ENCODE measurements around the gene SNPH. TPM values are rescaled to one million over a fixed set of nuclear protein-coding genes. Genes with fewer than 3 reads are reported as not detected.

SNPH gene
- total and polyA plus RNA-seq, 4 donors = 0.04 to 0.50 (median 0.21) TPM

DNA sequence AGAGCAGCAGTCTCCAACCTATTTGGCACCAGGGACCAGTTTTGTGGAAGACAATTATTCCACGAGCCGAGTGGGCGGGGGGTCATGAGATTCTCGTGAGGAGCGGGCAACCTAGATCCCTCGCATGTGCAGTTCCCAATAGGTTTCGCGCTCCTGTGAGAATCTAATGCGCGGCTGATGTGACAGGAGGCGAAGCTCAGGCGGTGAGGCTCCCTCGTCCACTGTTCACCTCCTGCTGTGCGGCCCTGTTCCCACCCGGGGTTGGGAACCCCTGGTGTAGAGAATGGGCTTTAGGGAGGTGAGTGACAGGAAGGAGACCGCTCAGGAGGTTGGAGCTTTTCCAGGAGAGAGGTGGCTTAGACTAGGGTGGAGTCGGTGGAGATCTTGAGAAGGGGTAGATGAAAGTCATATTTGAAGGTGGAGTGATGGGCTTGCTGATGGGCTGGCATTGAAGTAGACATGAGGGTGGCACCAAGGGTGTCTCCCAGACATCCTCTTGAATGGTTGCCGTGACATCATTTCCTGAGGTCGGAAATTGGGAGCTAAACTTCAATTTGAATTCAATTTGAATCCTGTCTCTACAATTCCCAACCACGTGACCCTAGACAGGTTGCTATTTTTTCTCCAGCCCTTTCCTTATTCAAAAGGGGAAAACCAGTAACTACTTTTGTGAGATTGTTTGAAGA lies 41.7 kb upstream of the SNPH start:
- DNase-seq (ENCODE audit: low spot score) = no peak

More for the DNA sequence above, 41.7 kb upstream of the SNPH start:
- 86% methylated on average over 20 of the region's 20 CpGs for WGBS
- H3K27me3 ChIP-seq (ENCODE audit: control insufficient read depth in 4 of 4, insufficient read depth in 4 of 4, low read length in 3 of 4) = peaks cover 0 to 3% (median 0%) of the 10 kb centered on the region in 4 donors
- H3K27ac ChIP-seq (ENCODE audit: low read depth in 1 of 2, low read length in 2 of 2) = no peak overlapping the region
- TF ChIP-seq YY1 (IDR thresholded peaks at IDR 0.05) (no peak), GABPA (IDR thresholded peaks at IDR 0.05 in 1 of 2, conservative IDR thresholded peaks at IDR 0.05 in 1 of 2) (no peak), EGR1 (IDR thresholded peaks at IDR 0.05; ENCODE audit: low read depth in 2 of 2) (no peak), FOXA2 (IDR thresholded peaks at IDR 0.05) (no peak), RXRA (IDR thresholded peaks at IDR 0.05) (no peak), HNF4G (IDR thresholded peaks at IDR 0.05) (no peak), TAF1 (conservative IDR thresholded peaks at IDR 0.05) (no peak), HNF4A (conservative IDR thresholded peaks at IDR 0.05) (no peak), NR2F2 (IDR thresholded peaks at IDR 0.05) (no peak), JUND (IDR thresholded peaks at IDR 0.05) (no peak), FOXA1 (IDR thresholded peaks at IDR 0.05) (no peak), RAD21 (IDR thresholded peaks at IDR 0.05) (no peak), SP1 (IDR thresholded peaks at IDR 0.05) (no peak)
- TF ChIP-seq, protein P1, sequence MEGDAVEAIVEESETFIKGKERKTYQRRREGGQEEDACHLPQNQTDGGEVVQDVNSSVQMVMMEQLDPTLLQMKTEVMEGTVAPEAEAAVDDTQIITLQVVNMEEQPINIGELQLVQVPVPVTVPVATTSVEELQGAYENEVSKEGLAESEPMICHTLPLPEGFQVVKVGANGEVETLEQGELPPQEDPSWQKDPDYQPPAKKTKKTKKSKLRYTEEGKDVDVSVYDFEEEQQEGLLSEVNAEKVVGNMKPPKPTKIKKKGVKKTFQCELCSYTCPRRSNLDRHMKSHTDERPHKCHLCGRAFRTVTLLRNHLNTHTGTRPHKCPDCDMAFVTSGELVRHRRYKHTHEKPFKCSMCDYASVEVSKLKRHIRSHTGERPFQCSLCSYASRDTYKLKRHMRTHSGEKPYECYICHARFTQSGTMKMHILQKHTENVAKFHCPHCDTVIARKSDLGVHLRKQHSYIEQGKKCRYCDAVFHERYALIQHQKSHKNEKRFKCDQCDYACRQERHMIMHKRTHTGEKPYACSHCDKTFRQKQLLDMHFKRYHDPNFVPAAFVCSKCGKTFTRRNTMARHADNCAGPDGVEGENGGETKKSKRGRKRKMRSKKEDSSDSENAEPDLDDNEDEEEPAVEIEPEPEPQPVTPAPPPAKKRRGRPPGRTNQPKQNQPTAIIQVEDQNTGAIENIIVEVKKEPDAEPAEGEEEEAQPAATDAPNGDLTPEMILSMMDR (IDR thresholded peaks at IDR 0.05; ENCODE audit: low read depth, low read length, missing input control) = no peak
- TF ChIP-seq, protein P2, sequence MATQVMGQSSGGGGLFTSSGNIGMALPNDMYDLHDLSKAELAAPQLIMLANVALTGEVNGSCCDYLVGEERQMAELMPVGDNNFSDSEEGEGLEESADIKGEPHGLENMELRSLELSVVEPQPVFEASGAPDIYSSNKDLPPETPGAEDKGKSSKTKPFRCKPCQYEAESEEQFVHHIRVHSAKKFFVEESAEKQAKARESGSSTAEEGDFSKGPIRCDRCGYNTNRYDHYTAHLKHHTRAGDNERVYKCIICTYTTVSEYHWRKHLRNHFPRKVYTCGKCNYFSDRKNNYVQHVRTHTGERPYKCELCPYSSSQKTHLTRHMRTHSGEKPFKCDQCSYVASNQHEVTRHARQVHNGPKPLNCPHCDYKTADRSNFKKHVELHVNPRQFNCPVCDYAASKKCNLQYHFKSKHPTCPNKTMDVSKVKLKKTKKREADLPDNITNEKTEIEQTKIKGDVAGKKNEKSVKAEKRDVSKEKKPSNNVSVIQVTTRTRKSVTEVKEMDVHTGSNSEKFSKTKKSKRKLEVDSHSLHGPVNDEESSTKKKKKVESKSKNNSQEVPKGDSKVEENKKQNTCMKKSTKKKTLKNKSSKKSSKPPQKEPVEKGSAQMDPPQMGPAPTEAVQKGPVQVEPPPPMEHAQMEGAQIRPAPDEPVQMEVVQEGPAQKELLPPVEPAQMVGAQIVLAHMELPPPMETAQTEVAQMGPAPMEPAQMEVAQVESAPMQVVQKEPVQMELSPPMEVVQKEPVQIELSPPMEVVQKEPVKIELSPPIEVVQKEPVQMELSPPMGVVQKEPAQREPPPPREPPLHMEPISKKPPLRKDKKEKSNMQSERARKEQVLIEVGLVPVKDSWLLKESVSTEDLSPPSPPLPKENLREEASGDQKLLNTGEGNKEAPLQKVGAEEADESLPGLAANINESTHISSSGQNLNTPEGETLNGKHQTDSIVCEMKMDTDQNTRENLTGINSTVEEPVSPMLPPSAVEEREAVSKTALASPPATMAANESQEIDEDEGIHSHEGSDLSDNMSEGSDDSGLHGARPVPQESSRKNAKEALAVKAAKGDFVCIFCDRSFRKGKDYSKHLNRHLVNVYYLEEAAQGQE (IDR thresholded peaks at IDR 0.05) = no peak
- TF ChIP-seq, protein P3, sequence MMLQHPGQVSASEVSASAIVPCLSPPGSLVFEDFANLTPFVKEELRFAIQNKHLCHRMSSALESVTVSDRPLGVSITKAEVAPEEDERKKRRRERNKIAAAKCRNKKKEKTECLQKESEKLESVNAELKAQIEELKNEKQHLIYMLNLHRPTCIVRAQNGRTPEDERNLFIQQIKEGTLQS (IDR thresholded peaks at IDR 0.05) = no peak
- TF ChIP-seq, protein P4, sequence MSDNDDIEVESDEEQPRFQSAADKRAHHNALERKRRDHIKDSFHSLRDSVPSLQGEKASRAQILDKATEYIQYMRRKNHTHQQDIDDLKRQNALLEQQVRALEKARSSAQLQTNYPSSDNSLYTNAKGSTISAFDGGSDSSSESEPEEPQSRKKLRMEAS (IDR thresholded peaks at IDR 0.05) = no peak
- TF ChIP-seq, protein P5, sequence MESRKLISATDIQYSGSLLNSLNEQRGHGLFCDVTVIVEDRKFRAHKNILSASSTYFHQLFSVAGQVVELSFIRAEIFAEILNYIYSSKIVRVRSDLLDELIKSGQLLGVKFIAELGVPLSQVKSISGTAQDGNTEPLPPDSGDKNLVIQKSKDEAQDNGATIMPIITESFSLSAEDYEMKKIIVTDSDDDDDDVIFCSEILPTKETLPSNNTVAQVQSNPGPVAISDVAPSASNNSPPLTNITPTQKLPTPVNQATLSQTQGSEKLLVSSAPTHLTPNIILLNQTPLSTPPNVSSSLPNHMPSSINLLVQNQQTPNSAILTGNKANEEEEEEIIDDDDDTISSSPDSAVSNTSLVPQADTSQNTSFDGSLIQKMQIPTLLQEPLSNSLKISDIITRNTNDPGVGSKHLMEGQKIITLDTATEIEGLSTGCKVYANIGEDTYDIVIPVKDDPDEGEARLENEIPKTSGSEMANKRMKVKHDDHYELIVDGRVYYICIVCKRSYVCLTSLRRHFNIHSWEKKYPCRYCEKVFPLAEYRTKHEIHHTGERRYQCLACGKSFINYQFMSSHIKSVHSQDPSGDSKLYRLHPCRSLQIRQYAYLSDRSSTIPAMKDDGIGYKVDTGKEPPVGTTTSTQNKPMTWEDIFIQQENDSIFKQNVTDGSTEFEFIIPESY (IDR thresholded peaks at IDR 0.05) = no peak
- H3K36me3 ChIP-seq (ENCODE audit: control insufficient read depth in 4 of 4, insufficient read depth in 3 of 4, low read depth in 1 of 4, low read length in 3 of 4) = no peaks in the 10 kb centered on the region
- H3K9ac ChIP-seq (ENCODE audit: low read depth in 1 of 2, low read length in 2 of 2) = no peak overlapping the region
- H3K9me3 ChIP-seq (ENCODE audit: control insufficient read depth in 4 of 4, low read length in 3 of 4) = no peaks in the 10 kb centered on the region
- H3K4me1 ChIP-seq (ENCODE audit: control insufficient read depth in 4 of 4, insufficient read depth in 4 of 4, low read length in 3 of 4) = peaks cover 3 to 10% (median 7%) of the 10 kb centered on the region in 4 donors
- H3K4me3 ChIP-seq (ENCODE audit: low read depth in 1 of 3, low read length in 3 of 3) = no peak overlapping the region

Data from liver (tissue), 9 donors.